BJ (cell line): ENCODE measurements around the gene RAB29. TPM values are rescaled to one million over a fixed set of nuclear protein-coding genes. Genes with fewer than 3 reads are reported as not detected.

Experiments used
- CTCF ChIA-PET: fragments of 350-600 bp; formaldehyde crosslinking; extraction: SDS; loops from one replicate; lab custom pipeline; 2021; ENCODE audit warnings: antibody characterized with exemption, inconsistent platforms; lab: Yijun Ruan, JAX
- POLR2A ChIA-PET: fragments of 300-600 bp; sonication (Branson Sonifier 250); formaldehyde crosslinking; extraction: SDS; loops from one replicate; lab custom pipeline; 2021; ENCODE audit warnings: antibody characterized with exemption; lab: Charles Lee
- DNase-seq: peaks from one replicate; pipeline ENCODE4 v3.0.0-alpha.2; 2011; ENCODE audit warnings: low read depth
- H3K27me3 ChIP-seq: 2 replicates; pipeline ENCODE4 v1.6.0; 2011; ENCODE audit warnings: low read length; ENCODE audit not compliant: control insufficient read depth, insufficient read depth
- H3K36me3 ChIP-seq: 2 replicates; pipeline ENCODE4 v1.5.1; 2011; ENCODE audit warnings: low read length; ENCODE audit not compliant: control insufficient read depth, insufficient read depth
- H3K4me3 ChIP-seq: 2 replicates; pipeline ENCODE4 v1.5.1; 2011; ENCODE audit warnings: low read depth, mild to moderate bottlenecking, control low read depth, low read length
- CTCF ChIP-seq: IDR thresholded peaks from 2 replicates; pipeline ENCODE4 v1.5.1; 2011; ENCODE audit warnings: low read depth, mild to moderate bottlenecking, control low read depth, inconsistent platforms, low read length, moderate library complexity; ENCODE audit not compliant: insufficient read depth
- polyA plus RNA-seq: library from polyadenylated mRNA; depleted of rRNA; stranded (reverse); fragments of >200 nt; gene quantifications from 2 replicates; pipeline ENCODE4 v1.2.3, GENCODE V29; 2011

RAB29 gene
- polyA plus RNA-seq, 1 experiment: 12.1 TPM

GRCh38 chr1:205783433-205783795 is 8.1 kb upstream of the RAB29 start:
- ChIA-PET POLR2A (no interaction called here), CTCF (interaction anchor here (1.8 to 2.4 kb wide), 2 partner anchors 8 to 125 kb away, joined by 10 to 19 read pairs; no protein-coding TSS in a partner anchor)
- no peaks in the 10 kb centered on the region for H3K36me3 ChIP-seq
- TF ChIP-seq CTCF: no peak
- H3K4me3 ChIP-seq: no peak overlapping the region
- no peaks in the 10 kb centered on the region for H3K27me3 ChIP-seq
- no peak for DNase-seq

- ChIA-PET CTCF (interaction anchor here (0.8 to 2.4 kb wide), 4 partner anchors 9 to 194 kb away, joined by 3 to 19 read pairs (median 6); no protein-coding TSS in a partner anchor), POLR2A (no interaction called here)
- Histone ChIP-seq H3K27me3 (no peaks in the 10 kb centered on the region), H3K36me3 (no peaks in the 10 kb centered on the region), H3K4me3 (no peak overlapping the region)
- no peak for TF ChIP-seq CTCF
- no peak for DNase-seq
Measured at GRCh38 chr1:205782627-205783432, 7.5 kb upstream of the RAB29 start.

GRCh38 chr1:205780335-205780734 is 5.1 kb upstream of the RAB29 start:
- Histone ChIP-seq H3K4me3 (no peak overlapping the region), H3K27me3 (no peaks in the 10 kb centered on the region), H3K36me3 (no peaks in the 10 kb centered on the region)
- DNase-seq: no peak
- CTCF ChIA-PET: interaction anchor here (1.0 to 1.3 kb wide), 2 partner anchors 12 to 198 kb away, joined by 3 read pairs; no protein-coding TSS in a partner anchor
- POLR2A ChIA-PET: no interaction called here
- no peak for TF ChIP-seq CTCF

- POLR2A ChIA-PET: no interaction called here
- CTCF ChIA-PET: interaction anchor here (0.7 to 5.0 kb wide), 3 partner anchors 13 to 119 kb away, joined by 3 to 26 read pairs (median 3); no protein-coding TSS in a partner anchor
- DNase-seq: no peak
- Histone ChIP-seq H3K27me3 (no peaks in the 10 kb centered on the region), H3K36me3 (no peaks in the 10 kb centered on the region), H3K4me3 (no peak overlapping the region)
- no peak for TF ChIP-seq CTCF
Measured at GRCh38 chr1:205777994-205778393, 2.7 kb upstream of the RAB29 start.

GRCh38 chr1:205775717-205776056 is 405 bp upstream of the RAB29 start:
- no peak for DNase-seq
- H3K4me3 ChIP-seq: no peak overlapping the region; the same call in 1 of the 2 replicates
- no peaks in the 10 kb centered on the region for H3K27me3 ChIP-seq
- ChIA-PET POLR2A (interaction anchor here (0.5 kb wide), 1 partner anchor 11 kb away, joined by 8 read pairs; no protein-coding TSS in a partner anchor), CTCF (interaction anchor here (0.8 to 5.0 kb wide), 5 partner anchors 9 to 202 kb away, joined by 3 to 26 read pairs (median 5); no protein-coding TSS in a partner anchor)
- H3K36me3 ChIP-seq: no peaks in the 10 kb centered on the region
- TF ChIP-seq CTCF: no peak
